Measurements from ENCODE around the gene EYS. TPM values are rescaled to one million over a fixed set of nuclear protein-coding genes. Genes with fewer than 3 reads are reported as not detected.
"Not testable (repeated sequence)": the region's sequence is repeated elsewhere in the genome, so short reads cannot be mapped to it uniquely, and the experiment has no call there.

EYS gene
- total RNA-seq, 2 experiments from 2014 or later = not detected

GRCh38 chr6:64054861-64055260 lies 1652.2 kb downstream of the EYS start:
- ATAC-seq (no peak), DNase-seq (no peak)
- Mint-ChIP-seq H3K4me1 (no peaks in the 10 kb centered on the region), H3K27ac (no peak overlapping the region), H3K4me3 (no peak overlapping the region), H3K9me3 (ENCODE audit: low read depth) (no peaks in the 10 kb centered on the region), H3K27me3 (no peaks in the 10 kb centered on the region), H3K36me3 (ENCODE audit: low read depth) (no peaks in the 10 kb centered on the region)
- CTCF ChIA-PET = interaction anchor here (0.7 kb wide), 1 partner anchor 934 kb away, joined by 3 read pairs; no protein-coding TSS in a partner anchor
- POLR2A ChIA-PET = no interaction called here
- intact Hi-C loops (cut with DNase I, micrococcal nuclease) = no loop called here

- Mint-ChIP-seq H3K9me3 (ENCODE audit: low read depth) (no peaks in the 10 kb centered on the region), H3K36me3 (ENCODE audit: low read depth) (no peaks in the 10 kb centered on the region), H3K4me3 (no peak overlapping the region), H3K4me1 (no peaks in the 10 kb centered on the region), H3K27ac (no peak overlapping the region), H3K27me3 (no peaks in the 10 kb centered on the region)
- CTCF ChIA-PET = no interaction called here
- ATAC-seq = no peak
- intact Hi-C loops (cut with DNase I, micrococcal nuclease) = no loop called here
- no peak for DNase-seq
- POLR2A ChIA-PET = no interaction called here
Measured at GRCh38 chr6:64050590-64050989, 1656.4 kb downstream of the EYS start.

- DNase-seq (no peak), ATAC-seq (no peak)
- no peaks in the 10 kb centered on the region for H3K36me3 Mint-ChIP-seq (ENCODE audit: low read depth)
- no peak overlapping the region for H3K27ac Mint-ChIP-seq
- H3K4me3 Mint-ChIP-seq = no peak overlapping the region
- H3K4me1 Mint-ChIP-seq = no peaks in the 10 kb centered on the region
- no peaks in the 10 kb centered on the region for H3K9me3 Mint-ChIP-seq (ENCODE audit: low read depth)
- intact Hi-C loops (cut with DNase I, micrococcal nuclease) = no loop called here
- CTCF ChIA-PET = no interaction called here
- H3K27me3 Mint-ChIP-seq = no peaks in the 10 kb centered on the region
- POLR2A ChIA-PET = no interaction called here
Measured at GRCh38 chr6:64049736-64050135, 1657.3 kb downstream of the EYS start.

- ChIA-PET CTCF (no interaction called here), POLR2A (no interaction called here)
Measured at GRCh38 chr6:64046746-64047208, 1660.2 kb downstream of the EYS start.

GRCh38 chr6:64041373-64041772 lies 1665.7 kb downstream of the EYS start:
- intact Hi-C loops (cut with DNase I, micrococcal nuclease) = no loop called here
- ATAC-seq (no peak), DNase-seq (no peak)
- Mint-ChIP-seq H3K4me3 (no peak overlapping the region), H3K4me1 (no peaks in the 10 kb centered on the region), H3K27ac (no peak overlapping the region), H3K36me3 (ENCODE audit: low read depth) (no peaks in the 10 kb centered on the region), H3K9me3 (ENCODE audit: low read depth) (no peaks in the 10 kb centered on the region), H3K27me3 (no peaks in the 10 kb centered on the region)
- ChIA-PET POLR2A (no interaction called here), CTCF (no interaction called here)

More at GRCh38 chr6:64046746-64047208, 1660.2 kb downstream of the EYS start:
- Mint-ChIP-seq H3K9me3 (ENCODE audit: low read depth) (no peaks in the 10 kb centered on the region), H3K4me1 (no peaks in the 10 kb centered on the region), H3K4me3 (no peak overlapping the region), H3K27me3 (no peaks in the 10 kb centered on the region), H3K36me3 (ENCODE audit: low read depth) (no peaks in the 10 kb centered on the region), H3K27ac (no peak overlapping the region)
- DNase-seq (no peak), ATAC-seq (no peak)
- intact Hi-C loops (cut with DNase I, micrococcal nuclease) = no loop called here

GRCh38 chr6:64040113-64040512 lies 1666.9 kb downstream of the EYS start:
- intact Hi-C loops (cut with DNase I, micrococcal nuclease) = no loop called here
- Mint-ChIP-seq H3K4me3 (no peak overlapping the region), H3K27me3 (no peaks in the 10 kb centered on the region), H3K36me3 (ENCODE audit: low read depth) (no peaks in the 10 kb centered on the region), H3K27ac (no peak overlapping the region), H3K4me1 (no peaks in the 10 kb centered on the region), H3K9me3 (ENCODE audit: low read depth) (no peaks in the 10 kb centered on the region)
- ChIA-PET POLR2A (no interaction called here), CTCF (no interaction called here)
- DNase-seq = no peak
- ATAC-seq = no peak

- Mint-ChIP-seq H3K36me3 (ENCODE audit: low read depth) (no peaks in the 10 kb centered on the region), H3K4me3 (no peak overlapping the region), H3K4me1 (no peaks in the 10 kb centered on the region), H3K9me3 (ENCODE audit: low read depth) (no peaks in the 10 kb centered on the region), H3K27me3 (no peaks in the 10 kb centered on the region), H3K27ac (no peak overlapping the region)
- ATAC-seq (no peak), DNase-seq (no peak)
- ChIA-PET CTCF (no interaction called here), POLR2A (no interaction called here)
- intact Hi-C loops (cut with DNase I, micrococcal nuclease) = no loop called here
Measured at GRCh38 chr6:64037427-64037826, 1669.6 kb downstream of the EYS start.

- ATAC-seq (no peak), DNase-seq (no peak)
- Mint-ChIP-seq H3K4me3 (no peak overlapping the region), H3K27me3 (no peaks in the 10 kb centered on the region), H3K4me1 (no peaks in the 10 kb centered on the region), H3K9me3 (ENCODE audit: low read depth) (no peaks in the 10 kb centered on the region), H3K36me3 (ENCODE audit: low read depth) (no peaks in the 10 kb centered on the region), H3K27ac (no peak overlapping the region)
- intact Hi-C loops (cut with DNase I, micrococcal nuclease) = no loop called here
- ChIA-PET POLR2A (no interaction called here), CTCF (interaction anchor here (1.0 kb wide), 1 partner anchor 33 kb away, joined by 3 read pairs; no protein-coding TSS in a partner anchor)
Measured at GRCh38 chr6:64034910-64035655, 1671.9 kb downstream of the EYS start.

GRCh38 chr6:64034291-64034690 lies 1672.7 kb downstream of the EYS start:
- H3K9me3 Mint-ChIP-seq (ENCODE audit: low read depth) = peaks cover under 1% of the 10 kb centered on the region

GRCh38 chr6:64030950-64031618 lies 1675.9 kb downstream of the EYS start:
- H3K4me3 Mint-ChIP-seq; H3K4me1 Mint-ChIP-seq; DNase-seq; ATAC-seq; H3K9me3 Mint-ChIP-seq (ENCODE audit: low read depth); POLR2A ChIA-PET; H3K27ac Mint-ChIP-seq; CTCF ChIA-PET; H3K27me3 Mint-ChIP-seq; intact Hi-C loops (cut with DNase I, micrococcal nuclease); H3K36me3 Mint-ChIP-seq (ENCODE audit: low read depth): not testable (repeated sequence)

More at GRCh38 chr6:64034291-64034690, 1672.7 kb downstream of the EYS start:
- ATAC-seq (no peak), DNase-seq (no peak)
- Mint-ChIP-seq H3K27ac (no peak overlapping the region), H3K36me3 (ENCODE audit: low read depth) (no peaks in the 10 kb centered on the region), H3K4me3 (no peak overlapping the region), H3K27me3 (no peaks in the 10 kb centered on the region), H3K4me1 (no peaks in the 10 kb centered on the region)
- intact Hi-C loops (cut with DNase I, micrococcal nuclease) = no loop called here
- CTCF ChIA-PET = no interaction called here
- POLR2A ChIA-PET = no interaction called here

- no peak overlapping the region for H3K4me3 Mint-ChIP-seq
- ATAC-seq = no peak
- H3K9me3 Mint-ChIP-seq (ENCODE audit: low read depth) = peaks cover 10% of the 10 kb centered on the region
- DNase-seq = no peak
- H3K27ac Mint-ChIP-seq = no peak overlapping the region
- ChIA-PET POLR2A (no interaction called here), CTCF (no interaction called here)
- intact Hi-C loops (cut with DNase I, micrococcal nuclease) = no loop called here
- no peaks in the 10 kb centered on the region for H3K27me3 Mint-ChIP-seq
- H3K4me1 Mint-ChIP-seq = no peaks in the 10 kb centered on the region
- H3K36me3 Mint-ChIP-seq (ENCODE audit: low read depth) = no peaks in the 10 kb centered on the region
Measured at GRCh38 chr6:64023693-64024092, 1683.3 kb downstream of the EYS start.

GRCh38 chr6:64014595-64014994 lies 1692.4 kb downstream of the EYS start:
- Mint-ChIP-seq H3K27ac (no peak overlapping the region), H3K27me3 (no peaks in the 10 kb centered on the region), H3K36me3 (ENCODE audit: low read depth) (no peaks in the 10 kb centered on the region), H3K4me1 (no peaks in the 10 kb centered on the region), H3K9me3 (ENCODE audit: low read depth) (peaks cover 2% of the 10 kb centered on the region), H3K4me3 (no peak overlapping the region)
- DNase-seq (no peak), ATAC-seq (no peak)
- POLR2A ChIA-PET = no interaction called here
- intact Hi-C loops (cut with DNase I, micrococcal nuclease) = no loop called here
- CTCF ChIA-PET = no interaction called here
